Measurements from ENCODE around the gene ZNF823.

GRCh38 chr19:11756965-11757364 lies 18.2 kb upstream of the ZNF823 start:
- TF ChIP-seq, protein P1, sequence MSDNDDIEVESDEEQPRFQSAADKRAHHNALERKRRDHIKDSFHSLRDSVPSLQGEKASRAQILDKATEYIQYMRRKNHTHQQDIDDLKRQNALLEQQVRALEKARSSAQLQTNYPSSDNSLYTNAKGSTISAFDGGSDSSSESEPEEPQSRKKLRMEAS (IDR thresholded peaks at IDR 0.05; ENCODE audit: low read depth, low read length), result no peak
- TF ChIP-seq CTCF (IDR thresholded peaks at IDR 0.05; ENCODE audit: low read depth, low read length), result no peak

All from NB4 (cell line).